ENCODE data around the gene CRABP2.

- TF ChIP-seq POLR2AphosphoS5 (IDR thresholded peaks at IDR 0.05; ENCODE audit: low read depth, low read length) (no peak), REST (IDR thresholded peaks at IDR 0.05; ENCODE audit: insufficient read depth in 1 of 2, low read depth in 2 of 2, low read length in 2 of 2) (no peak), SIN3A (IDR thresholded peaks at IDR 0.05; ENCODE audit: borderline replicate concordance, insufficient read depth, low read length) (no peak), TAF1 (IDR thresholded peaks at IDR 0.05; ENCODE audit: borderline replicate concordance, insufficient read depth, low read length) (no peak)
Measured at GRCh38 chr1:156705918-156706656, 704 bp upstream of the CRABP2 start.
